GM12864 (cell line): Measurements from ENCODE around the gene CISTR.

ENCODE experiments used
- DNase-seq: peaks from one replicate; pipeline ENCODE4 v3.0.0-alpha.2; 2011; ENCODE audit warnings: low read depth
- H3K4me3 ChIP-seq: 2 replicates; pipeline ENCODE4 v1.5.1; 2011; ENCODE audit warnings: mild to moderate bottlenecking, low read depth, low read length, control low read depth
- TF ChIP-seq, protein P1 (sequence below): IDR thresholded peaks from 2 replicates; pipeline ENCODE4 v1.5.1; 2011; ENCODE audit warnings: low read depth, mild to moderate bottlenecking, moderate library complexity, low read length, control low read depth, inconsistent platforms; ENCODE audit errors: missing control alignments

Gene CISTR

DNA sequence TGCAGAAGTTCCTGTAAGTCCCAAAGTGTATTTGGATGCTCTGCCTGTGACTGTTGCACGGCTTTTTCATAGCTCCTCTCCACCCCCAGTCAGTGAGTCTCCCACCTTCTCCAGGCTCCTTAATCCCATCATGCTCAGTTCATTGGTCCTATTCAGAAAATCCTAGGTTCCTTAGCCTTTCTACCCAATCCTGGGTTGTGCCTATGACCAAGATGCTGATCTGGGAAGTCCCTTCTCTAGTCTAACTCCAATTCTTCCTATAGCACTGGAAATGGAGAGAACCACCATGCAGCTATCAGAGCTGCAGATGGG is 7.7 kb downstream of the CISTR start:
- no peak for DNase-seq
- TF ChIP-seq, protein P1, sequence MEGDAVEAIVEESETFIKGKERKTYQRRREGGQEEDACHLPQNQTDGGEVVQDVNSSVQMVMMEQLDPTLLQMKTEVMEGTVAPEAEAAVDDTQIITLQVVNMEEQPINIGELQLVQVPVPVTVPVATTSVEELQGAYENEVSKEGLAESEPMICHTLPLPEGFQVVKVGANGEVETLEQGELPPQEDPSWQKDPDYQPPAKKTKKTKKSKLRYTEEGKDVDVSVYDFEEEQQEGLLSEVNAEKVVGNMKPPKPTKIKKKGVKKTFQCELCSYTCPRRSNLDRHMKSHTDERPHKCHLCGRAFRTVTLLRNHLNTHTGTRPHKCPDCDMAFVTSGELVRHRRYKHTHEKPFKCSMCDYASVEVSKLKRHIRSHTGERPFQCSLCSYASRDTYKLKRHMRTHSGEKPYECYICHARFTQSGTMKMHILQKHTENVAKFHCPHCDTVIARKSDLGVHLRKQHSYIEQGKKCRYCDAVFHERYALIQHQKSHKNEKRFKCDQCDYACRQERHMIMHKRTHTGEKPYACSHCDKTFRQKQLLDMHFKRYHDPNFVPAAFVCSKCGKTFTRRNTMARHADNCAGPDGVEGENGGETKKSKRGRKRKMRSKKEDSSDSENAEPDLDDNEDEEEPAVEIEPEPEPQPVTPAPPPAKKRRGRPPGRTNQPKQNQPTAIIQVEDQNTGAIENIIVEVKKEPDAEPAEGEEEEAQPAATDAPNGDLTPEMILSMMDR = no peak
- H3K4me3 ChIP-seq = no peak overlapping the region

- TF ChIP-seq, protein P1 = peak; percentile 94
- DNase-seq = no peak
- H3K4me3 ChIP-seq = no peak overlapping the region
Observed at GRCh38 chr12:53743266-53744129, 8.3 kb downstream of the CISTR start.

DNA sequence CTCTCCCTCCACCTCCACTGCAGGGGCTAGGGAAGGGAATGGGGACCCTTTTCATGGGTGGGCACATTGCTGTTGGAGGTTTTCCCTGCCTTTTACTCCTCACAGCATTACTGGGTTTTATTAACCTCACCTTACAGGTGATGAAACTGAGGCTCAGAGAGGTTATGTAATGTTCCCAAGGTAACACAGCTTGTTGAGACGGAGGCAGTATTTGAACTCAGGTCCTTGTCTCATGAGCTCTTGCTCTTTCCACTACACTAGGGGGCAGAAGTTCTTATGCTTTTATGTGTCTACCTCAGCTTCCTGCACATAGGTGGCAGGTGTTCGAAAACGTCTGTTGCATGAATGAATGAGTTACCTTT is 11.7 kb downstream of the CISTR start:
- no peak for DNase-seq
- H3K4me3 ChIP-seq = no peak overlapping the region
- TF ChIP-seq, protein P1 = peak; percentile 4

- DNase-seq = no peak
- TF ChIP-seq, protein P1 = no peak
- H3K4me3 ChIP-seq = no peak overlapping the region
Observed at GRCh38 chr12:53739214-53740129, 12.3 kb downstream of the CISTR start.

GRCh38 chr12:53738406-53739213 is 13.2 kb downstream of the CISTR start:
- H3K4me3 ChIP-seq = no peak overlapping the region
- TF ChIP-seq, protein P1 = no peak
- no peak for DNase-seq

DNA sequence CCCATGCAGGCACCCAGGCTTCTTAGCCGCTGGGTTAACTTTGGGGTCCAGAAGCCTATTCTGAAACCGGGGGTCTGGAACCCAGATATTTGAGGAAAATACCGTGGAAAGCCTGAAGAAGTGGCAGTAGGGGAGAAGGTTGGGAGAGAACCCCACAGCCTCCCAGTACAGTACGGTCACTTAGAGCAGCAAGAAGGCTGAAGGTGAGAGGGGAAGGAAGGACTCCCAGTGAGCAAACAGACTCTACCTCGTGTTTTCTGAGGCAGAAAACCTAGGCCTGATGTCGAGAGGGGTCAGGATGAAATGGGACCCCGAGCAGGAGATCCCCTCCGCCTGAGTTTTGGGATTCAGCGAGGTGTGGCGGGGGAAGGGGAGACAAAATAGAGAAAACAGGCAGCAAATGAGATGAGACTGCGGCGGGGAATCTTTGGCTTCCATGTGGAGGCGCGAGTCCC is 13.8 kb downstream of the CISTR start:
- DNase-seq = no peak
- no peak overlapping the region for H3K4me3 ChIP-seq
- TF ChIP-seq, protein P1 = no peak
